SK-N-SH (cell line): ENCODE data around the gene PSME2.

Experiments
- GABPA ChIP-seq: IDR thresholded peaks from 2 replicates; pipeline ENCODE4 v1.4.0; 2012; ENCODE audit warnings: low read depth, mild to moderate bottlenecking
- JUND ChIP-seq: IDR thresholded peaks from 2 replicates; pipeline ENCODE4 v1.4.0; 2012
- MXI1 ChIP-seq: IDR thresholded peaks from 2 replicates; pipeline ENCODE4 v1.6.1; 2012; ENCODE audit warnings: mild to moderate bottlenecking, low read depth, low read length, improper control_type of control experiment
- NRF1 ChIP-seq: IDR thresholded peaks from 2 replicates; pipeline ENCODE4 v1.6.1; 2012; ENCODE audit warnings: low read depth, mild to moderate bottlenecking, low read length
- POLR2AphosphoS5 ChIP-seq: IDR thresholded peaks from 2 replicates; pipeline ENCODE4 v1.6.1; 2012; ENCODE audit warnings: low read depth, low read length
- RAD21 ChIP-seq: IDR thresholded peaks from 2 replicates; pipeline ENCODE4 v1.6.1; 2012; ENCODE audit warnings: mild to moderate bottlenecking, low read length
- RCOR1 ChIP-seq: fragments of 150-350 bp; IDR thresholded peaks from 2 replicates; pipeline ENCODE4 v1.6.1; 2017; ENCODE audit warnings: antibody characterized with exemption, low read length
- SMC3 ChIP-seq: IDR thresholded peaks from 2 replicates; pipeline ENCODE4 v1.6.1; 2012; ENCODE audit warnings: low read depth, low read length, improper control_type of control experiment
- TAF1 ChIP-seq: IDR thresholded peaks from 2 replicates; pipeline ENCODE4 v1.6.1; 2012; ENCODE audit warnings: low read depth, mild to moderate bottlenecking, low read length, moderate library complexity, borderline replicate concordance
- TEAD4 ChIP-seq: IDR thresholded peaks from 2 replicates; pipeline ENCODE4 v1.4.0; 2012; ENCODE audit warnings: mild to moderate bottlenecking, borderline replicate concordance; ENCODE audit not compliant: insufficient read depth
- YY1 ChIP-seq: IDR thresholded peaks from 2 replicates; pipeline ENCODE4 v1.4.0; 2012; ENCODE audit warnings: low read depth, mild to moderate bottlenecking
- TF ChIP-seq, protein P1 (sequence below): fragments of 200-600 bp; sonication (generic); IDR thresholded peaks from 2 replicates; pipeline ENCODE4 v1.6.1; 2017; ENCODE audit warnings: antibody characterized with exemption, mild to moderate bottlenecking, moderate library complexity
- TF ChIP-seq, protein P2 (sequence below): IDR thresholded peaks from 2 replicates; pipeline ENCODE4 v1.6.1; 2012; ENCODE audit warnings: mild to moderate bottlenecking, low read depth, low read length, moderate library complexity

DNA sequence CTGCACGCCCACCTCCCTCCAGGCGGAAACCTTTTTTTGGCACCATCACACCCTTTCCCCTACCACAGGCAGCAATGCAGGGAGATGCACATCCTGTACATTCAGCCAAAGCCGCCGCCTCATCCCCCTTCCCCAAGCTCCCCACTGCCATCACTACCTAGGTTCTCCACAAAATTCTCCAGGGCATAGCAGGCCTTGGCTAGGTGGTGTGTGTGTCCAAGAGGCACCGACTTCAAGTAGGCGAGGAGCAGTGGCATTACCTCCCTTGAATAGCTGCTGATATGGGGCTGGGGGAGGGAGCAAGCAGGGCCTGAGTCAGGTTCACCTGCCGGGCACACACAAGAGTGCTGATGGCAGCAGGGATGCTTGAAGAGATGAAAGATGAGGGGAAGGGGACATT, 38.6 kb upstream of the PSME2 start:
- TF ChIP-seq SMC3 (no peak), POLR2AphosphoS5 (no peak), RCOR1 (no peak), MXI1 (no peak), JUND (no peak), YY1 (no peak), NRF1 (no peak), RAD21 (no peak), TEAD4 (no peak), GABPA (no peak), TAF1 (no peak)
- TF ChIP-seq, protein P1, sequence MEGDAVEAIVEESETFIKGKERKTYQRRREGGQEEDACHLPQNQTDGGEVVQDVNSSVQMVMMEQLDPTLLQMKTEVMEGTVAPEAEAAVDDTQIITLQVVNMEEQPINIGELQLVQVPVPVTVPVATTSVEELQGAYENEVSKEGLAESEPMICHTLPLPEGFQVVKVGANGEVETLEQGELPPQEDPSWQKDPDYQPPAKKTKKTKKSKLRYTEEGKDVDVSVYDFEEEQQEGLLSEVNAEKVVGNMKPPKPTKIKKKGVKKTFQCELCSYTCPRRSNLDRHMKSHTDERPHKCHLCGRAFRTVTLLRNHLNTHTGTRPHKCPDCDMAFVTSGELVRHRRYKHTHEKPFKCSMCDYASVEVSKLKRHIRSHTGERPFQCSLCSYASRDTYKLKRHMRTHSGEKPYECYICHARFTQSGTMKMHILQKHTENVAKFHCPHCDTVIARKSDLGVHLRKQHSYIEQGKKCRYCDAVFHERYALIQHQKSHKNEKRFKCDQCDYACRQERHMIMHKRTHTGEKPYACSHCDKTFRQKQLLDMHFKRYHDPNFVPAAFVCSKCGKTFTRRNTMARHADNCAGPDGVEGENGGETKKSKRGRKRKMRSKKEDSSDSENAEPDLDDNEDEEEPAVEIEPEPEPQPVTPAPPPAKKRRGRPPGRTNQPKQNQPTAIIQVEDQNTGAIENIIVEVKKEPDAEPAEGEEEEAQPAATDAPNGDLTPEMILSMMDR = no peak
- TF ChIP-seq, protein P2, sequence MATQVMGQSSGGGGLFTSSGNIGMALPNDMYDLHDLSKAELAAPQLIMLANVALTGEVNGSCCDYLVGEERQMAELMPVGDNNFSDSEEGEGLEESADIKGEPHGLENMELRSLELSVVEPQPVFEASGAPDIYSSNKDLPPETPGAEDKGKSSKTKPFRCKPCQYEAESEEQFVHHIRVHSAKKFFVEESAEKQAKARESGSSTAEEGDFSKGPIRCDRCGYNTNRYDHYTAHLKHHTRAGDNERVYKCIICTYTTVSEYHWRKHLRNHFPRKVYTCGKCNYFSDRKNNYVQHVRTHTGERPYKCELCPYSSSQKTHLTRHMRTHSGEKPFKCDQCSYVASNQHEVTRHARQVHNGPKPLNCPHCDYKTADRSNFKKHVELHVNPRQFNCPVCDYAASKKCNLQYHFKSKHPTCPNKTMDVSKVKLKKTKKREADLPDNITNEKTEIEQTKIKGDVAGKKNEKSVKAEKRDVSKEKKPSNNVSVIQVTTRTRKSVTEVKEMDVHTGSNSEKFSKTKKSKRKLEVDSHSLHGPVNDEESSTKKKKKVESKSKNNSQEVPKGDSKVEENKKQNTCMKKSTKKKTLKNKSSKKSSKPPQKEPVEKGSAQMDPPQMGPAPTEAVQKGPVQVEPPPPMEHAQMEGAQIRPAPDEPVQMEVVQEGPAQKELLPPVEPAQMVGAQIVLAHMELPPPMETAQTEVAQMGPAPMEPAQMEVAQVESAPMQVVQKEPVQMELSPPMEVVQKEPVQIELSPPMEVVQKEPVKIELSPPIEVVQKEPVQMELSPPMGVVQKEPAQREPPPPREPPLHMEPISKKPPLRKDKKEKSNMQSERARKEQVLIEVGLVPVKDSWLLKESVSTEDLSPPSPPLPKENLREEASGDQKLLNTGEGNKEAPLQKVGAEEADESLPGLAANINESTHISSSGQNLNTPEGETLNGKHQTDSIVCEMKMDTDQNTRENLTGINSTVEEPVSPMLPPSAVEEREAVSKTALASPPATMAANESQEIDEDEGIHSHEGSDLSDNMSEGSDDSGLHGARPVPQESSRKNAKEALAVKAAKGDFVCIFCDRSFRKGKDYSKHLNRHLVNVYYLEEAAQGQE = no peak
